HEK293 (cell line): Measurements from ENCODE around the gene GCDH.

Experiments used
- BCL11A ChIP-seq: fragments of 450-650 bp; formaldehyde crosslinking; IDR thresholded peaks from 2 replicates; pipeline ENCODE4 v1.5.1; 2016; ENCODE audit warnings: low read depth, missing biosample characterization, missing genetic modification characterization
- GLIS1 ChIP-seq: fragments of 450-650 bp; formaldehyde crosslinking; IDR thresholded peaks from 2 replicates; pipeline ENCODE4 v1.5.1; 2016; ENCODE audit warnings: missing biosample characterization, missing genetic modification characterization
- KLF1 ChIP-seq: fragments of 450-650 bp; formaldehyde crosslinking; IDR thresholded peaks from 2 replicates; pipeline ENCODE4 v1.5.1; 2016; ENCODE audit warnings: missing biosample characterization, missing genetic modification characterization
- SCRT1 ChIP-seq: fragments of 450-650 bp; formaldehyde crosslinking; IDR thresholded peaks from 2 replicates; pipeline ENCODE4 v1.5.1; 2016; ENCODE audit warnings: missing biosample characterization, missing genetic modification characterization, borderline replicate concordance
- SP7 ChIP-seq: fragments of 450-650 bp; formaldehyde crosslinking; IDR thresholded peaks from 2 replicates; pipeline ENCODE4 v1.5.1; 2016; ENCODE audit warnings: missing biosample characterization, missing genetic modification characterization
- ZBTB7A ChIP-seq: fragments of 450-650 bp; formaldehyde crosslinking; IDR thresholded peaks from 2 replicates; pipeline ENCODE4 v1.5.1; 2016; ENCODE audit warnings: low read depth, missing biosample characterization, missing genetic modification characterization
- ZFHX2 ChIP-seq: fragments of 450-650 bp; formaldehyde crosslinking; conservative IDR thresholded peaks from 2 replicates; pipeline ENCODE4 v1.5.1; 2016; ENCODE audit warnings: missing biosample characterization, missing genetic modification characterization
- ZNF169 ChIP-seq: fragments of 450-650 bp; formaldehyde crosslinking; IDR thresholded peaks from 2 replicates; pipeline ENCODE4 v1.5.1; 2016; ENCODE audit warnings: missing biosample characterization, missing genetic modification characterization
- ZNF24 ChIP-seq: fragments of 450-650 bp; formaldehyde crosslinking; IDR thresholded peaks from 2 replicates; pipeline ENCODE4 v1.5.1; 2016; ENCODE audit warnings: missing biosample characterization, missing genetic modification characterization
- ZNF341 ChIP-seq: fragments of 450-650 bp; formaldehyde crosslinking; IDR thresholded peaks from 2 replicates; pipeline ENCODE4; 2016; ENCODE audit warnings: low read depth, missing biosample characterization, missing genetic modification characterization
- ZNF366 ChIP-seq: fragments of 450-650 bp; formaldehyde crosslinking; conservative IDR thresholded peaks from 2 replicates; pipeline ENCODE4 v1.5.1; 2016; ENCODE audit warnings: missing biosample characterization, missing genetic modification characterization
- ZNF391 ChIP-seq: fragments of 450-650 bp; formaldehyde crosslinking; IDR thresholded peaks from 2 replicates; pipeline ENCODE4 v1.5.1; 2016; ENCODE audit warnings: low read depth, missing biosample characterization, missing genetic modification characterization, borderline replicate concordance
- ZNF394 ChIP-seq: fragments of 450-650 bp; formaldehyde crosslinking; IDR thresholded peaks from 2 replicates; pipeline ENCODE4 v1.5.1; 2016; ENCODE audit warnings: missing biosample characterization, missing genetic modification characterization, mild to moderate bottlenecking, moderate library complexity, borderline replicate concordance
- ZNF558 ChIP-seq: fragments of 450-650 bp; formaldehyde crosslinking; IDR thresholded peaks from 2 replicates; pipeline ENCODE4 v1.5.1; 2016; ENCODE audit warnings: missing biosample characterization, missing genetic modification characterization
- ZNF785 ChIP-seq: fragments of 450-650 bp; formaldehyde crosslinking; IDR thresholded peaks from 2 replicates; pipeline ENCODE4 v1.5.1; 2016; ENCODE audit warnings: missing biosample characterization, missing genetic modification characterization
- ZSCAN23 ChIP-seq: fragments of 450-650 bp; formaldehyde crosslinking; IDR thresholded peaks from 2 replicates; pipeline ENCODE4 v1.5.1; 2016; ENCODE audit warnings: missing biosample characterization, missing genetic modification characterization
- ZXDB ChIP-seq: fragments of 450-650 bp; formaldehyde crosslinking; IDR thresholded peaks from 2 replicates; pipeline ENCODE4 v1.5.1; 2016; ENCODE audit warnings: missing biosample characterization, missing genetic modification characterization
- TF ChIP-seq, protein P1 (sequence below): fragments of 450-650 bp; formaldehyde crosslinking; IDR thresholded peaks from 2 replicates; pipeline ENCODE4 v1.5.0; 2017; ENCODE audit warnings: missing biosample characterization, missing genetic modification characterization, borderline replicate concordance
- TF ChIP-seq, protein P2 (sequence below): fragments of 450-650 bp; formaldehyde crosslinking; IDR thresholded peaks from 2 replicates; pipeline ENCODE4 v1.5.1; 2016; ENCODE audit warnings: missing biosample characterization, missing genetic modification characterization
- TF ChIP-seq, protein P3 (sequence below): fragments of 450-650 bp; formaldehyde crosslinking; optimal IDR thresholded peaks from 2 replicates; pipeline ENCODE3; 2016; ENCODE audit warnings: missing biosample characterization, mild to moderate bottlenecking, missing genetic modification characterization
- TF ChIP-seq, protein P4 (sequence below): fragments of 450-650 bp; formaldehyde crosslinking; IDR thresholded peaks from 2 replicates; pipeline ENCODE4 v1.5.1; 2016; ENCODE audit warnings: missing biosample characterization, missing genetic modification characterization
- TF ChIP-seq, protein P5 (sequence below): fragments of 450-650 bp; formaldehyde crosslinking; IDR thresholded peaks from 2 replicates; pipeline ENCODE4 v1.5.1; 2017; ENCODE audit warnings: missing biosample characterization, missing genetic modification characterization
- TF ChIP-seq, protein P6 (sequence below): fragments of 450-650 bp; formaldehyde crosslinking; IDR thresholded peaks from 2 replicates; pipeline ENCODE4 v1.5.1; 2017; ENCODE audit warnings: missing biosample characterization, missing genetic modification characterization
- TF ChIP-seq, protein P7 (sequence below): fragments of 450-650 bp; formaldehyde crosslinking; IDR thresholded peaks from 2 replicates; pipeline ENCODE4 v1.5.1; 2016; ENCODE audit warnings: missing biosample characterization, missing genetic modification characterization

Gene GCDH

DNA sequence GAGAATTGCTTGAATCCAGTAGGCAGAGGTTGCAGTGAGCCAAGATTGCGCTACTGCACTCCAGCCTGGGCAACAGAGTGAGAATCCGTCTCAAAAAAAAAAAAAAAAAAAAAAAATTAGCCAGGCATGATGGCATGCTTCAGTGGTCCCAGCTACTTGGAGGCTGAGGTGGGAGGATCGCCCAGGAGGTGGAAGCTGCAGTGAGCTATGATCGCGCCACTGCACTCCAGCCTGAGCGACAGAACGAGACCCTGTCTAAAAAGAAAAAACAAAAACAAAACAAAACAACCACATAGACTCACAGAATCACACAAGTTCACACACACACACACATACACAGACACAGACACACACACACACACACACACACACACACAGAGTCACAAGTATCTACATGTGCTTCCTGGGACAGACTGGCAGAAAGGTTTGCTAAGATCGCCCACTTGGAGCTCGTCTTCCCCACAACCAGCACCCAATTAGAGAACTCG, 617 bp upstream of the GCDH start (continued):
- TF ChIP-seq, protein P1, sequence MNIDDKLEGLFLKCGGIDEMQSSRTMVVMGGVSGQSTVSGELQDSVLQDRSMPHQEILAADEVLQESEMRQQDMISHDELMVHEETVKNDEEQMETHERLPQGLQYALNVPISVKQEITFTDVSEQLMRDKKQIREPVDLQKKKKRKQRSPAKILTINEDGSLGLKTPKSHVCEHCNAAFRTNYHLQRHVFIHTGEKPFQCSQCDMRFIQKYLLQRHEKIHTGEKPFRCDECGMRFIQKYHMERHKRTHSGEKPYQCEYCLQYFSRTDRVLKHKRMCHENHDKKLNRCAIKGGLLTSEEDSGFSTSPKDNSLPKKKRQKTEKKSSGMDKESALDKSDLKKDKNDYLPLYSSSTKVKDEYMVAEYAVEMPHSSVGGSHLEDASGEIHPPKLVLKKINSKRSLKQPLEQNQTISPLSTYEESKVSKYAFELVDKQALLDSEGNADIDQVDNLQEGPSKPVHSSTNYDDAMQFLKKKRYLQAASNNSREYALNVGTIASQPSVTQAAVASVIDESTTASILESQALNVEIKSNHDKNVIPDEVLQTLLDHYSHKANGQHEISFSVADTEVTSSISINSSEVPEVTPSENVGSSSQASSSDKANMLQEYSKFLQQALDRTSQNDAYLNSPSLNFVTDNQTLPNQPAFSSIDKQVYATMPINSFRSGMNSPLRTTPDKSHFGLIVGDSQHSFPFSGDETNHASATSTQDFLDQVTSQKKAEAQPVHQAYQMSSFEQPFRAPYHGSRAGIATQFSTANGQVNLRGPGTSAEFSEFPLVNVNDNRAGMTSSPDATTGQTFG (tag by site-specific recombination) = peak; percentile 52; the same call in 1 of the 2 replicates
- TF ChIP-seq ZNF24 (tag by site-specific recombination) (0 out of 2 replicates have a peak, but pooled peaks have one; percentile 21), KLF1 (tag by site-specific recombination) (peak; percentile 49), ZNF391 (peak; percentile 91), BCL11A (0 out of 2 replicates have a peak, but pooled peaks have one; percentile 70), SP7 (tag by site-specific recombination) (peak; percentile 58), ZNF366 (tag by site-specific recombination) (peak; percentile 30; the same call in 1 of the 2 replicates), ZBTB7A (tag by site-specific recombination) (peak; percentile 62; the same call in 1 of the 2 replicates), SCRT1 (peak; percentile 80), ZNF169 (tag by site-specific recombination) (peak; percentile 56; the same call in 1 of the 2 replicates), ZXDB (tag by site-specific recombination) (peak; percentile 39; the same call in 1 of the 2 replicates), GLIS1 (tag by site-specific recombination) (peak; percentile 73; the same call in 1 of the 2 replicates), ZFHX2 (peak; percentile 49; the same call in 1 of the 2 replicates), ZNF785 (tag by site-specific recombination) (peak; percentile 84; the same call in 1 of the 2 replicates), ZNF394 (tag by site-specific recombination) (peak; percentile 18; the same call in 1 of the 2 replicates), ZNF558 (peak; percentile 70; the same call in 1 of the 2 replicates), ZNF341 (tag by site-specific recombination) (0 out of 2 replicates have a peak, but pooled peaks have one; percentile 16), ZSCAN23 (tag by site-specific recombination) (peak; percentile 86; the same call in 1 of the 2 replicates)
- TF ChIP-seq, protein P2, sequence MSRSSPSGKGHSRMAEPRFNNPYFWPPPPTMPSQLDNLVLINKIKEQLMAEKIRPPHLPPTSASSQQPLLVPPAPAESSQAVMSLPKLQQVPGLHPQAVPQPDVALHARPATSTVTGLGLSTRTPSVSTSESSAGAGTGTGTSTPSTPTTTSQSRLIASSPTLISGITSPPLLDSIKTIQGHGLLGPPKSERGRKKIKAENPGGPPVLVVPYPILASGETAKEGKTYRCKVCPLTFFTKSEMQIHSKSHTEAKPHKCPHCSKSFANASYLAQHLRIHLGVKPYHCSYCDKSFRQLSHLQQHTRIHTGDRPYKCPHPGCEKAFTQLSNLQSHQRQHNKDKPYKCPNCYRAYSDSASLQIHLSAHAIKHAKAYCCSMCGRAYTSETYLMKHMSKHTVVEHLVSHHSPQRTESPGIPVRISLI (tag by site-specific recombination) = peak; percentile 96
- TF ChIP-seq, protein P3, sequence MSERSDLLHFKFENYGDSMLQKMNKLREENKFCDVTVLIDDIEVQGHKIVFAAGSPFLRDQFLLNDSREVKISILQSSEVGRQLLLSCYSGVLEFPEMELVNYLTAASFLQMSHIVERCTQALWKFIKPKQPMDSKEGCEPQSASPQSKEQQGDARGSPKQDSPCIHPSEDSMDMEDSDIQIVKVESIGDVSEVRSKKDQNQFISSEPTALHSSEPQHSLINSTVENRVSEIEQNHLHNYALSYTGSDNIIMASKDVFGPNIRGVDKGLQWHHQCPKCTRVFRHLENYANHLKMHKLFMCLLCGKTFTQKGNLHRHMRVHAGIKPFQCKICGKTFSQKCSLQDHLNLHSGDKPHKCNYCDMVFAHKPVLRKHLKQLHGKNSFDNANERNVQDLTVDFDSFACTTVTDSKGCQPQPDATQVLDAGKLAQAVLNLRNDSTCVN (tag by site-specific recombination) = peak; percentile 27
- TF ChIP-seq, protein P4, sequence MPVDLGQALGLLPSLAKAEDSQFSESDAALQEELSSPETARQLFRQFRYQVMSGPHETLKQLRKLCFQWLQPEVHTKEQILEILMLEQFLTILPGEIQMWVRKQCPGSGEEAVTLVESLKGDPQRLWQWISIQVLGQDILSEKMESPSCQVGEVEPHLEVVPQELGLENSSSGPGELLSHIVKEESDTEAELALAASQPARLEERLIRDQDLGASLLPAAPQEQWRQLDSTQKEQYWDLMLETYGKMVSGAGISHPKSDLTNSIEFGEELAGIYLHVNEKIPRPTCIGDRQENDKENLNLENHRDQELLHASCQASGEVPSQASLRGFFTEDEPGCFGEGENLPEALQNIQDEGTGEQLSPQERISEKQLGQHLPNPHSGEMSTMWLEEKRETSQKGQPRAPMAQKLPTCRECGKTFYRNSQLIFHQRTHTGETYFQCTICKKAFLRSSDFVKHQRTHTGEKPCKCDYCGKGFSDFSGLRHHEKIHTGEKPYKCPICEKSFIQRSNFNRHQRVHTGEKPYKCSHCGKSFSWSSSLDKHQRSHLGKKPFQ (tag by site-specific recombination) = peak; percentile 94
- TF ChIP-seq, protein P5, sequence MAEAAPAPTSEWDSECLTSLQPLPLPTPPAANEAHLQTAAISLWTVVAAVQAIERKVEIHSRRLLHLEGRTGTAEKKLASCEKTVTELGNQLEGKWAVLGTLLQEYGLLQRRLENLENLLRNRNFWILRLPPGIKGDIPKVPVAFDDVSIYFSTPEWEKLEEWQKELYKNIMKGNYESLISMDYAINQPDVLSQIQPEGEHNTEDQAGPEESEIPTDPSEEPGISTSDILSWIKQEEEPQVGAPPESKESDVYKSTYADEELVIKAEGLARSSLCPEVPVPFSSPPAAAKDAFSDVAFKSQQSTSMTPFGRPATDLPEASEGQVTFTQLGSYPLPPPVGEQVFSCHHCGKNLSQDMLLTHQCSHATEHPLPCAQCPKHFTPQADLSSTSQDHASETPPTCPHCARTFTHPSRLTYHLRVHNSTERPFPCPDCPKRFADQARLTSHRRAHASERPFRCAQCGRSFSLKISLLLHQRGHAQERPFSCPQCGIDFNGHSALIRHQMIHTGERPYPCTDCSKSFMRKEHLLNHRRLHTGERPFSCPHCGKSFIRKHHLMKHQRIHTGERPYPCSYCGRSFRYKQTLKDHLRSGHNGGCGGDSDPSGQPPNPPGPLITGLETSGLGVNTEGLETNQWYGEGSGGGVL (tag by site-specific recombination) = peak; percentile 68
- TF ChIP-seq, protein P6, sequence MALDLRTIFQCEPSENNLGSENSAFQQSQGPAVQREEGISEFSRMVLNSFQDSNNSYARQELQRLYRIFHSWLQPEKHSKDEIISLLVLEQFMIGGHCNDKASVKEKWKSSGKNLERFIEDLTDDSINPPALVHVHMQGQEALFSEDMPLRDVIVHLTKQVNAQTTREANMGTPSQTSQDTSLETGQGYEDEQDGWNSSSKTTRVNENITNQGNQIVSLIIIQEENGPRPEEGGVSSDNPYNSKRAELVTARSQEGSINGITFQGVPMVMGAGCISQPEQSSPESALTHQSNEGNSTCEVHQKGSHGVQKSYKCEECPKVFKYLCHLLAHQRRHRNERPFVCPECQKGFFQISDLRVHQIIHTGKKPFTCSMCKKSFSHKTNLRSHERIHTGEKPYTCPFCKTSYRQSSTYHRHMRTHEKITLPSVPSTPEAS (tag by site-specific recombination) = peak; percentile 98
- TF ChIP-seq, protein P7, sequence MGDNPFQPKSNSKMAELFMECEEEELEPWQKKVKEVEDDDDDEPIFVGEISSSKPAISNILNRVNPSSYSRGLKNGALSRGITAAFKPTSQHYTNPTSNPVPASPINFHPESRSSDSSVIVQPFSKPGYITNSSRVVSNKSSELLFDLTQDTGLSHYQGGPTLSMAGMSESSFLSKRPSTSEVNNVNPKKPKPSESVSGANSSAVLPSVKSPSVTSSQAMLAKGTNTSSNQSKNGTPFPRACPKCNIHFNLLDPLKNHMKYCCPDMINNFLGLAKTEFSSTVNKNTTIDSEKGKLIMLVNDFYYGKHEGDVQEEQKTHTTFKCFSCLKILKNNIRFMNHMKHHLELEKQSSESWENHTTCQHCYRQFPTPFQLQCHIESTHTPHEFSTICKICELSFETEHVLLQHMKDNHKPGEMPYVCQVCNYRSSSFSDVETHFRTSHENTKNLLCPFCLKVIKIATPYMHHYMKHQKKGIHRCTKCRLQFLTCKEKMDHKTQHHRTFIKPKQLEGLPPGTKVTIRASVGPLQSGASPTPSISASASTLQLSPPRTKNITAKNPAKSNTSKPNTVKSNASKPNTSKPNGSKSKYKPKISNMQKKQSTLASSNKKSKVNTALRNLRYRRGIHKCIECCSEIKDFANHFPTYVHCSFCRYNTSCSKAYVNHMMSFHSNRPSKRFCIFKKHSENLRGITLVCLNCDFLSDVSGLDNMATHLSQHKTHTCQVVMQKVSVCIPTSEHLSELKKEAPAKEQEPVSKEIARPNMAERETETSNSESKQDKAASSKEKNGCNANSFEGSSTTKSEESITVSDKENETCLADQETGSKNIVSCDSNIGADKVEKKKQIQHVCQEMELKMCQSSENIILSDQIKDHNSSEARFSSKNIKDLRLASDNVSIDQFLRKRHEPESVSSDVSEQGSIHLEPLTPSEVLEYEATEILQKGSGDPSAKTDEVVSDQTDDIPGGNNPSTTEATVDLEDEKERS (tag by site-specific recombination) = peak; percentile 34; the same call in 1 of the 2 replicates
